Stimulated activated CD8-positive, alpha-beta memory T cell treated with anti-CD3 and anti-CD28 coated beads, Interleukin-15, amount 100 ng/mL, for 48 hours (primary cell): Measurements from ENCODE around the gene CRYAB.
"Not testable (repeated sequence)": the region's sequence is repeated elsewhere in the genome, so short reads cannot be mapped to it uniquely, and the experiment has no call there.

ENCODE experiments used
- DNase-seq, 2 donors: peaks; one replicate each; pipeline ENCODE4 v3.0.0-alpha.2; 2020; ENCODE audit warnings: low read depth in 2 of 2

The CRYAB gene

DNA sequence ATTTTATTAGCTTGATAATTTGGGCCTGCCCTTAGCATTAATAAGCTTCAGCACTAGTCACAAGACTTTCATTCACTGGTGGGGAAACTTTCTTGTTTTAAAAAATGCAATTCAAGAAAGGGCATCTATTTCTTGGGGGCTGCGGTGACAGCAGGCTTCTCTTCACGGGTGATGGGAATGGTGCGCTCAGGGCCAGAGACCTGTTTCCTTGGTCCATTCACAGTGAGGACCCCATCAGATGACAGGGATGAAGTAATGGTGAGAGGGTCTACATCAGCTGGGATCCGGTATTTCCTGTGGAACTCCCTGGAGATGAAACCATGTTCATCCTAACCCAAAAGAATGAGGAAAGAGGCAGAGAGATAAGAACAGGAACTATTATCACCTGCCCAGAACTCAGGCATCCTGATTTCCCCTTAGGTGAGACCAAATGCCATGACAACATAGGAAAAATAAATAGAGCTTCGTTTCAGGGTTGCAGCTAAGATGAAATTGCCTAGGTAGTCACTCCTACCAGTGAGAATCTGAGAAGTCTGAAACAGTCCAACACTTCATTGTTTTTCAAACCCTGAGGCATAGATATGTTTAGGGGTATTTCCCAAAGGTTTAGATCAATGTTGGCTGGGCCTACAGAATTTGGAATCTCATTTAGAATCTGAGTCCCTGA, 2.8 kb downstream of the CRYAB start:
- no peak for DNase-seq

DNA sequence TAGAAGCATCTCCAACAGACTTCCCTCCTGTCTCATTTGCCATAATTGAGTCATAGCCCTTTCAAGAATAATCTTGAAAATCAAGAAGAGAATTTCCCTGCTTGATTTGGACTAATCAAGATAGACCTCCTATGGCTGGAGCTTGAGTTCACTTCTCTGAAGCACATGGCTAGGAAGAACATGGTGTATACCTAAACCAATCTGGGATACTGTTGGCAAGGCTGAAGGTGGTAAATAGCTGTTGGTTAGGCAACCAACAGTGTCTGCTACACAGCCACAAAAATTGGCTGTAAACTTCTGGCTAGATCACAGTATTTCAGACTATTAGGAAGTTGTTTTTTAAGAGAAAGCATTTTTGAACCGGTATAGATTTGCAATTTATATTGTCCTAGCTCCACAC, 4.9 kb downstream of the CRYAB start:
- DNase-seq = no peak

DNA sequence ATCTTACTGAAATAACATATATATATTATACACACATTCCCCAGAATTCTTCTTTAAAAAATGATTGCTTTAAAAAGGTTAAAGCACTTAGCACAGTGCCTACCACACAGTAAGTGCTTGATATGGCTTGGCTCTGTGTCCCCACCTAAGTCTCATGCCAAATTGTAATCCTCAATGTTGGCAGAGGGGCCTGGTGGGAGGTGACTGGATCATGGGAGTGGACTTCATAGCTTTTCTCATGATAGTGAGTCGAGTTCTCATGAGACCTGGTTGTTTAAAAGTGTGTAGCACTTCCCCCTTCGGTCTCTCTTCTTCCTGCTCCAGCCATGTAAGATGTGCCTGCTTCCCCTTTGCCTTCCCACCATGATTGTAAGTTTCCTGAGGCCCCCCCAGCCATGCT, 6.2 kb downstream of the CRYAB start:
- DNase-seq = no peak

DNA sequence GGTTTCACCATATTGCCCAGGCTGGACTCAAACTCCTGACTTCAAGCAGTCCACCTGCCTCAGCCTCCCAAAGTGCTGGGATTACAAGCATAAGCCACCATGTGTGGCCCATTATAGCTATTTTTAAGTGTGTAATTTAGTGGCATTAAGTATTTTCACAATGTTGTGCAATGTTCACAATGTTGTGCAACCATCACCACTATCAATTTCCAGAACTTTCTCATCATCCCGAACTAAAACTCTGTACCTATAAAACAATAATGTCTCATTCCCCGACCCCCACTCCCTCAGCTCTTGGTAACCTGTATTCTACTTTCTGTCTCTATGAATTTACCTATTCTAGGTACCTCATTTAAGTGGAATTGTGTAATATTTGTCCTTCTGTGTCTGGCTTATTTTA, 24.7 kb downstream of the CRYAB start:
- no peak for DNase-seq

GRCh38 chr11:111886032-111886431, 25.5 kb downstream of the CRYAB start:
- no peak for DNase-seq

DNA sequence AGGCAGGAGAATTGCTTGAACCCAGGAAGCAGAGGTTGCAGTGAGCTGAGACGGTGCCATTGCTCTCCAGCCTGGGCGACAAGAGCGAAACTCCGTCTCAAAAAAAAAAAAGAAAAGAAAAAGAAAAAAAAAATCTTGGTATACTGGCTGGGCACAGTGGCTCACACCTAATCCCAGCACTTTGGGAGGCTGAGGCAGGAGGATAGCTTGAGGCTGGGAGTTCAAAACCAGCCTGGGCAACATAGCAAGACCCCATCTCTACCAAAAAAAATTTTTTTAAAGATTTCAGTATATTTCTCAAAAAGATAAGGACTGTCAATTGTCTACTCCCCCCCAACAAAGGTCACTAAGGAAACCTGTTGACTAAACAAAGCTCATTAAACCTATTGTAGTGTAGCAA, 26.5 kb downstream of the CRYAB start:
- not testable (repeated sequence) for DNase-seq

DNA sequence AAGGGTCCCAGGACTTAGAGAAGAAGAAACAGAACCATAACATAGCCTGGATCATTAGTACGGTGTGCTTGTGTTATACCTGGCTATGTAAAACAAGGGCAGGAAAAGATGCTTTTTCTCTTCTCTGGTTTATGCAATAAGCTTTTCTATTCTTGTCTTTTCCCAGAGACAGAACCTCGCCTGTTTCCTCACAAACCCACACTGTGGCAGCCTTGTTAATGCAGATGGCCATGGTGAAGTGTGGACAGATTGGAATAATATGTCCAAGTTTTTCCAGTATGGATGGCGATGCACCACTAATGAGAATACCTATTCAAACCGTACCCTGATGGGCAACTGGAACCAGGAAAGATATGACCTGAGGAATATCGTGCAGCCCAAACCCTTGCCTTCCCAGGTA, 29.4 kb downstream of the CRYAB start:
- no peak for DNase-seq

DNA sequence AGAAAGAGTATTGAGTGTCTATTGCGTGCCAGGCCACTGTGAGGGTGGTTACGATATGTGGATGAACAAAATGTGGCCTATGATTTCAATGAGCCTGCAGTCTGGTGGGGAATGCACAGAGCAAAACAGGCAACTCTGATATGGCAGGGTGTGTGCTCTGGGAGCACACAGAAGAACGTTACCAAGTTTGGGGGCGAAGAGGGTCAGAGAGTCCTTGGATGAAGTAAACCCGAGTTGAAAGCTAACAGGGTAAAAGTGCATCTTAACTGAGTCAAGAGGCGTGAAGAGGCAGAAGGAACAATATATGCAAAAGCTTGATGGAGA, 32.0 kb downstream of the CRYAB start:
- no peak for DNase-seq

DNA sequence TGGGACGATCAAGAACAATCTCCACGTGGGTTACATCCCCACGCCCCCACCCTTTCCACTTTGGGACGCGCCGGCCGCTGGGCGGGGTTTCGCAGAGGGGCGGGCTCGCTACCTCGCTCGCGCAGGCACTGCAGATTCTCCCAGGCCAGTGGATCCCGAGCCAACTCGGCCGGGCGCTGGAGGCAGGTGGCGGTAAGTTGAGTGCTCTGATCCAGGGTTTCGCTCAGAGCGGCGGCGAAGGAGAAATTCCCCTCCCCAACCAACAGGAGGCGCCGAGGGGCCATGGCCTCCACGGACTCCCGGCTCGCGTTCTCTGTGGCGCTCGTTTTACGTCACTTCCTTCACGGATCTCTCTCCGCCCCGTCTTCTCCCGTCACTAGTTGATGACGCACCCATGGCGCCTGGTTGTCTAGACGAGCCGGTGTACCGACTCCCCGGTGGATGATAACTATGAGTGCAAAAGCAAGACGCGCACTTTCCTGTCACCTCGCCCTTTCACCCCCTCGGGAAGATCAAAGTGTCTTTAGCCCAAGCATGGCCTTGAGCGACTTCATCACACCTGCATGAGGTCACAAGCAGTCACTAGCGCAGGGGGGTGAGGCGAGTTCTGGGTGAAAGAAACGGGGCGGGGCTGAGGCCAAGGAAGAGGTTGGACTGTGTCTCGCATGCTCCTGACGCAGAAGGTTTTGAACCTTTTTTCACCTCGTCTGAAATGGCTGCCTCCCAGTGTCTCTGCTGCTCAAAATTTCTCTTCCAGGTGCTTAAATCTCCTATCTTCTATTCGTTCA, 32.5 kb downstream of the CRYAB start, which contains the start of the genes CFAP68 and FDXACB1:
Gene CFAP68, plus strand, starts transcription at position 693 of the 788 bp plus-strand sequence. Its CDS starts 20 bp downstream, at position 713.
Gene FDXACB1, minus strand, starts transcription at position 317 of the 788 bp plus-strand sequence. Its CDS starts 33 bp downstream, at position 284.
- DNase-seq = peak; percentile 88 to 91

DNA sequence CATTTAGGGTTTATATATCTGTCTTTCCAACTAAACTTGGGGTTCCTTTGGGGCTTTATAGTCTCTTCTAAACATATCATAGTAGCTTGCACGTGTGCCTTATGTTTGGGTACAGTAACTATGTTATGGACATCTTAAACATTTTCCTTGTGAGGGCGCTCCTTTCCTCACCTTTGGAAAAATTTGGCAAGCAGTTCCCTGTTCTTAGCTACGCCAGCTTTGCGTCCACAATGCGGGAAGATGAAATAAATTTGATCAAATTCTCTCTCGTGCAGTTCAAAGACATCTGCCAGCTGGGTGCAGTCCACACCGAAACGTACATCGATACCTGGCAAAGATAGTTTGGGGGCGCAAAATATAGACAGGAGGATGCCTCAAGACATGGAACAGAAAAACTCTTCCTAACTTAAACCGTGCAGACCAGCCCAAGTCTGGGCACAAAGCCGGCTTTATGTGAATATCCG, 33.2 kb downstream of the CRYAB start:
- no peak for DNase-seq

DNA sequence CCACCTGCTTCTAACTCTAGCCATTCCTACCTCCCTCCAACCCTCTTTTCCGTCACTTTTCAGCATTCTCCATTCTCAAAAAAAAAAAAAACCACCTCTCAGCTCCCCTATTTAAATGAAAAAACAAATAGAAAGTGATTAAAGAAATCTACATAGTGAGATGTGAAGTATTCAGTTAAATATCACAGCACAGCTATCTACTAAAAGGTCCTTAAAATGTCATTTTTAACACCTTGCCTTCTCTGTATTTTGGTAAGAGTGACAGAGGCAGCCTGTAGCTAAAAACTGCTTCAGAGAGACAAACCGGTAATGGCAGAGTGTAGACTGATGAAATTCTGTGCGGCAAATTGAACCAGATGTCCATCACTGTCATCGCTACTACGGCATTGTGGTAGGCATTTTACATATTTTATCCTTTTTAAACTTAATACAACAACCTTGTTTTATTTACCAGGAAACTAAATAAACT, 39.8 kb downstream of the CRYAB start:
- DNase-seq = no peak

DNA sequence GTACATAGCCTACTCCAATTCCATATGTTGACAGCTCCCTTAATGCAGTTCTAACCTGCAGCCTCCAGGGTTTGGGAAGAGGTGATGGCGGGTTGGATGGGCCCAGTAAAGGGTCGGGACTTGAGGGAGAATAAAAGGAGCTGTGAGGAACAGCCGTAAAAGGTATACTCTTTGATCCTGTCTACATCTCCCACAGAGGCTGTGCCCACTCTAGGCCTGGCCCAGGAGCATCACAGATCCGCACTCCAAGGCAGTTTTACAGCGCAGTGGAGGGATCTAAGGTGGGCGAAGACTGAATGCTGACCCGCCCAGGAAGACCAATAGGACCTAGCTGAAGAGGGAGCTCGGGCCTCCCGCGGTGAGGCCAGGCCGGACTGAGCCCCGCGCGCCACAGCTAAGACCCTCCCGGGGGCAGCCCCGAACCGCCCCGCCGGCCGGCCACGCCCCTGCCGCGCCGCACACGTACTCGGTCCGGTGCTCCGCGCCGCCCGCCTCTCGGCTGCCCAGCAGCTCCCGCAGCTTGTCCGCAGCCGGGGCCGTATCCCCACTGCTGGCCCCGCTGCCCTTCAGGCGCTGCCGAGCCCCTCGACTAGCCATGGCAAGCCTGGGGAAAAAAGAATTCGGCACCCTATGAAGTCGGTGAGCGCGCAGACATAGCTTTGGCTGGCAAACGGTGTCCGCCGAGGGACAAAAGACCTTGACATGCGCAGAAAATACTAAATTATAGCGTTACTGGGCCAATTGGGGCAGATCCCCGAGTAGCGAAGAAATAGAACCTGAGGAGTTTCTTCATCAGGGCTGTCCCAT, 40.5 kb downstream of the CRYAB start, which contains the start of gene ALG9:
Gene ALG9, minus strand, starts transcription at position 696 of the 807 bp plus-strand sequence. Its CDS starts 99 bp downstream, at position 597.
- DNase-seq = peak; percentile 69 to 72

GRCh38 chr11:111870522-111870885, 41.1 kb downstream of the CRYAB start:
- DNase-seq = no peak

- no peak for DNase-seq
Measured at GRCh38 chr11:111870113-111870512, 41.5 kb downstream of the CRYAB start.

- DNase-seq = no peak
Measured at GRCh38 chr11:111860257-111860656, 51.3 kb downstream of the CRYAB start.
